Right atrium auricular region (tissue), 2 donors: ENCODE results near the gene OVCH1. TPM values are rescaled to one million over a fixed set of nuclear protein-coding genes. Genes with fewer than 3 reads are reported as not detected.

ENCODE experiments used
- DNase-seq: peaks from one replicate; pipeline ENCODE4 v3.0.0-alpha.2; 2019; ENCODE audit warnings: low spot score
- H3K27ac ChIP-seq, 2 donors: fragments of 200-600 bp; sonication (generic); 1 replicate in 1 of 2; 2 replicates in 1 of 2; pipeline ENCODE4 v1.5.1; 2016 to 2019
- H3K27me3 ChIP-seq, 2 donors: fragments of 200-600 bp; sonication (generic); one replicate each; pipeline versions ENCODE4 v1.5.1 to v1.6.0; 2017 to 2019
- H3K36me3 ChIP-seq: fragments of 200-600 bp; sonication (generic); one replicate; pipeline ENCODE4 v1.5.1; 2016
- H3K4me1 ChIP-seq, 2 donors: fragments of 200-600 bp; sonication (generic); one replicate each; pipeline versions ENCODE4 v1.5.1 to v1.6.0; 2017 to 2019
- H3K4me3 ChIP-seq, 2 donors: fragments of 200-600 bp; sonication (generic); 1 replicate in 1 of 2; 2 replicates in 1 of 2; pipeline ENCODE4 v1.5.1; 2017 to 2019; ENCODE audit warnings: mild to moderate bottlenecking in 1 of 2, moderate library complexity in 1 of 2
- H3K9me3 ChIP-seq, 2 donors: fragments of 200-600 bp; sonication (generic); one replicate each; pipeline ENCODE4 v1.5.1; 2019
- total RNA-seq, 2 donors: library from RNA; depleted of rRNA; stranded (reverse); fragments of >200 nt; gene quantifications; one replicate each; pipeline ENCODE4 v1.1.0, GENCODE V29; 2016
- TF ChIP-seq, protein P1 (sequence below), 2 donors: fragments of 200-600 bp; sonication (generic); IDR thresholded peaks; one replicate each; pipeline ENCODE4 v1.5.1; 2019; ENCODE audit warnings: antibody characterized with exemption in 2 of 2

The OVCH1 gene
- total RNA-seq, 2 donors from 2014 or later: 0.19 TPM; not detected in 1

DNA sequence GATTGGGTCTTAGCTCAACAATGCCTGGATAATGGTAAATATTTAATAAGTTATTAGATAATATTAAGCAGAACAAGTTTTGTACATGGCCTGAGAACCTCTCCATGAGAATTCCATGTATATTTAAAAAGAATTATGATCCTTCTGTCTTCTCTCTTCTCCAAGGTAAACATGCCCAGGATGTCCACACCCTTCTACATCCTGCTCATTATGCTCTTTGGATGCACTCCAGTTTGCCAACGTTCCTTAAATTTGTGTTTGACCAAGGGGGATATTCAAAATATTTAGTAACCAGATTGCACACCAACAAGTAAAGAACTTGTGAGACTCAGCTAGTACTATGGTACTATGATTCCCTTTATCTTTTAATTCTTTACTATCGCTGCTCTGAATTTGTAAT, 71.8 kb downstream of the OVCH1 start:
- H3K4me3 ChIP-seq: no peak overlapping the region
- no peaks in the 10 kb centered on the region for H3K36me3 ChIP-seq
- TF ChIP-seq, protein P1, sequence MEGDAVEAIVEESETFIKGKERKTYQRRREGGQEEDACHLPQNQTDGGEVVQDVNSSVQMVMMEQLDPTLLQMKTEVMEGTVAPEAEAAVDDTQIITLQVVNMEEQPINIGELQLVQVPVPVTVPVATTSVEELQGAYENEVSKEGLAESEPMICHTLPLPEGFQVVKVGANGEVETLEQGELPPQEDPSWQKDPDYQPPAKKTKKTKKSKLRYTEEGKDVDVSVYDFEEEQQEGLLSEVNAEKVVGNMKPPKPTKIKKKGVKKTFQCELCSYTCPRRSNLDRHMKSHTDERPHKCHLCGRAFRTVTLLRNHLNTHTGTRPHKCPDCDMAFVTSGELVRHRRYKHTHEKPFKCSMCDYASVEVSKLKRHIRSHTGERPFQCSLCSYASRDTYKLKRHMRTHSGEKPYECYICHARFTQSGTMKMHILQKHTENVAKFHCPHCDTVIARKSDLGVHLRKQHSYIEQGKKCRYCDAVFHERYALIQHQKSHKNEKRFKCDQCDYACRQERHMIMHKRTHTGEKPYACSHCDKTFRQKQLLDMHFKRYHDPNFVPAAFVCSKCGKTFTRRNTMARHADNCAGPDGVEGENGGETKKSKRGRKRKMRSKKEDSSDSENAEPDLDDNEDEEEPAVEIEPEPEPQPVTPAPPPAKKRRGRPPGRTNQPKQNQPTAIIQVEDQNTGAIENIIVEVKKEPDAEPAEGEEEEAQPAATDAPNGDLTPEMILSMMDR (IDR thresholded peaks at IDR 0.05): no peak
- DNase-seq: no peak
- H3K27ac ChIP-seq: no peak overlapping the region
- no peaks in the 10 kb centered on the region for H3K27me3 ChIP-seq
- no peaks in the 10 kb centered on the region for H3K4me1 ChIP-seq
- H3K9me3 ChIP-seq: no peaks in the 10 kb centered on the region

DNA sequence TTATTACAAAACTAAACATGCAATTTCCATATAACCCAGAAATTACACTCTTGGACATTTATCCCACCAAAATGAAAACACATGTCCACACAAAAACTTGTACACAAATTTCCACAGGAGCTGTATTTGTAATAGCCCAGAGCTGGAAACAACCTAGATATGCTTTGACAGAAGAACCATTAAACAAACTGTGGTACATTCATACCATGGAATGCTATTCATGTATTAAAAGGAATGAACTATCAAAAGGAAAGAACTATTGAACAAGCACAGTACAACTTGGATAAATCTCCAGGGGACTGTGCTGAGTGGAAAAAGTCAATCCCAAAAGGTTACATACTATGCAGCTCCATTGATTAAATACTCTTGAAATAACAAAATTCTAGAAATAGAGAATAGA, 80.7 kb downstream of the OVCH1 start:
- no peaks in the 10 kb centered on the region for H3K36me3 ChIP-seq

DNA sequence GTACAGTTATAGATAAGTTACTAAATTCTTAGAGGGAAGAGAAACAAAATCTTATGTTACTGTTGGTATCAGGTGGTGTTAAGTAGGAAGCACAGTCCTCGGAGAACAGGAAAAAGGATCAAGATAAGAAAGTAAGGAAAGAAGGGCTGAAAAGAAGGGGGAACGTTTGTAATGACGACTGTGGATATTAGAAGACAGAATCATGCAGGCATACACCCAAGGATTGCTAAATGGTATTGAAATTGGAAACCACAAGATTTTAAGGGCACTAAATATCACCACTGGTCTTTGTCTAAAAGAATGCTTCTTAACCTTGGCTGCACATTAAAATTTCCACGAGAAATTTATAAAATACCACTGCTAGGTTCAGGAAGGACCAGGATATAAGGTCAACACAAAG, 82.4 kb downstream of the OVCH1 start:
- H3K4me3 ChIP-seq: no peak overlapping the region
- H3K9me3 ChIP-seq: no peaks in the 10 kb centered on the region
- TF ChIP-seq, protein P1 (IDR thresholded peaks at IDR 0.05): no peak
- H3K27me3 ChIP-seq: no peaks in the 10 kb centered on the region
- no peak overlapping the region for H3K27ac ChIP-seq
- H3K36me3 ChIP-seq: no peaks in the 10 kb centered on the region
- H3K4me1 ChIP-seq: no peaks in the 10 kb centered on the region
- DNase-seq: no peak

More for the DNA sequence above, 80.7 kb downstream of the OVCH1 start:
- Histone ChIP-seq H3K4me1 (no peaks in the 10 kb centered on the region), H3K9me3 (no peaks in the 10 kb centered on the region), H3K27ac (no peak overlapping the region), H3K27me3 (no peaks in the 10 kb centered on the region), H3K4me3 (no peak overlapping the region)
- DNase-seq: no peak
- TF ChIP-seq, protein P1 (IDR thresholded peaks at IDR 0.05): no peak

DNA sequence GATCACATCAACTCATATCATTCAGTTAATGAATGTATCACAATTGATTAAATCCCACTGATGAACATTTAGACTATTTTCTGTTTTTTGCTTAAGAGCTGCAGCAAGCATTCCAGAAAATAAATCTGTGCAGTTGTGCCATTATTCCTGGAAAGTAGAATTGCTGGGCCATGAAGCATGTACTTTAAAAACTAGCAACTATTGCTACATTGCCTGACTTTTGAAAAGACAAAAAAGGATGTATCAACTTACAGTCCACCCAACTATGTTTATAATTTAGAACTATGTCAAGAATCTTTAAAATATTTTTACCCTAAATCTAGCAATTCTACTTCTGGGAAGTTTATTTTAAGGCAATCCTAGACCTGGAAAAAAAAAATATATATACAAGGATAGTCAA, 83.1 kb downstream of the OVCH1 start:
- Histone ChIP-seq H3K27ac (no peak overlapping the region), H3K36me3 (no peaks in the 10 kb centered on the region)

DNA sequence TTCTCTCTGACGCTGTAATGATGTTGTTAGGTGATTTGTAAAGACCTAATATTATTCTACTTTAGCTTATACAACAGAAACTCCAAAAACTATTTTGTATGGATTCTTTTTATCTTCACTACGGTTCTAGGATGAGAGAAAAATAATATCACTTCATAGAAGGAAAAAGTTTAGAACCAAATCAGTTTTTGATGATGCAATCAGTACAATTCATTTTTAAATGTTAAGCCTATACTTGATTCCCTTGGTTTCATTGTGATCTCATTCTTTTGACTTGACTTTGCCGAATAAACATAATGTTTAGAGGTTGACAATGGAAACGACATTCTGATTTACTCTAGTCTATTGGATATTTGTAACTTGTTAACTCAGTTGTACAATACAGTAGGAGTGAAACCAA, 91.9 kb downstream of the OVCH1 start:
- Histone ChIP-seq H3K4me3 (no peak overlapping the region), H3K27ac (no peak overlapping the region), H3K4me1 (no peaks in the 10 kb centered on the region), H3K9me3 (no peaks in the 10 kb centered on the region), H3K36me3 (no peaks in the 10 kb centered on the region), H3K27me3 (no peaks in the 10 kb centered on the region)
- DNase-seq: no peak
- TF ChIP-seq, protein P1 (IDR thresholded peaks at IDR 0.05): no peak

More for the DNA sequence above, 83.1 kb downstream of the OVCH1 start:
- no peaks in the 10 kb centered on the region for H3K27me3 ChIP-seq
- H3K9me3 ChIP-seq: no peaks in the 10 kb centered on the region
- TF ChIP-seq, protein P1 (IDR thresholded peaks at IDR 0.05): no peak
- DNase-seq: no peak
- no peaks in the 10 kb centered on the region for H3K4me1 ChIP-seq
- H3K4me3 ChIP-seq: no peak overlapping the region

DNA sequence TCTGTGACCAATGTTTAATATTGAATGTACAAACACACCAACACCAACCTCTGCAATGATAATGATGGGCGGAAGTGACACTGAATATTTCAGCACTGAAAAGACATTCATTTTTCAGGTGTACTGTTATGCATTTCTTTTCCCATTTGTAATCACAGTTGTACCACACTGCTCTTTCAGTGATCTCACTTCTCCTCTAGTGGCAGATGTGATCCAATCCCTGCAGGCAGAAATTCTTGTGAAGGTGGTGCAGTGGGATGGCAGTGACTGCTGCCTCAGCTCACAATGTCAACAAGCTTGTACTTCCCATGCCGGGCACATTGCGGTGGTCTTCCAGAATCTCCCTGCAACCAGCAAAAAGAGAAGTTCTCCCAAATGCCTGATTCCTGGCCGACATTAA, 93.5 kb downstream of the OVCH1 start:
- TF ChIP-seq, protein P1 (IDR thresholded peaks at IDR 0.05): no peak
- H3K9me3 ChIP-seq: no peaks in the 10 kb centered on the region
- H3K4me1 ChIP-seq: no peaks in the 10 kb centered on the region
- no peak overlapping the region for H3K4me3 ChIP-seq
- DNase-seq: no peak
- H3K27me3 ChIP-seq: no peaks in the 10 kb centered on the region
- no peaks in the 10 kb centered on the region for H3K36me3 ChIP-seq
- no peak overlapping the region for H3K27ac ChIP-seq
